Mesenchymal stem cell (in vitro differentiated cells and primary cell): Measurements from ENCODE around the gene PEDS1.

ENCODE experiments used
- DNase-seq: peaks from one replicate; pipeline ENCODE4 v3.0.0-alpha.2; 2013
- H2AFZ ChIP-seq: one replicate; pipeline ENCODE4 v1.6.1; 2013; ENCODE audit warnings: low read depth, mild to moderate bottlenecking, control low read depth, inconsistent platforms, low read length, moderate library complexity
- H2AK5ac ChIP-seq: 2 replicates; pipeline ENCODE4 v1.6.1; 2013; ENCODE audit warnings: low read length, moderate library complexity, mild to moderate bottlenecking, inconsistent platforms; ENCODE audit not compliant: severe bottlenecking
- H2BK120ac ChIP-seq: one replicate; pipeline ENCODE4 v1.6.1; 2013; ENCODE audit warnings: low read depth, mild to moderate bottlenecking, inconsistent platforms, low read length, moderate library complexity
- H2BK12ac ChIP-seq, 2 experiments: one replicate each; pipeline ENCODE4 v1.6.1; 2013; ENCODE audit warnings: inconsistent platforms in 2 of 2, low read length in 2 of 2, mild to moderate bottlenecking in 2 of 2, moderate library complexity in 2 of 2, control low read depth in 1 of 2
- H2BK15ac ChIP-seq: one replicate; pipeline ENCODE4 v1.6.1; 2013; ENCODE audit warnings: mild to moderate bottlenecking, low read depth, inconsistent platforms; ENCODE audit not compliant: poor library complexity, severe bottlenecking
- H2BK5ac ChIP-seq: 2 replicates; pipeline ENCODE4 v1.6.1; 2013; ENCODE audit warnings: low read depth, mild to moderate bottlenecking, low read length, control low read depth, inconsistent platforms; ENCODE audit not compliant: poor library complexity, severe bottlenecking
- H3K14ac ChIP-seq, 2 experiments: one replicate each; pipeline ENCODE4 v1.6.1; 2013; ENCODE audit warnings: inconsistent platforms in 2 of 2, low read length in 2 of 2, control low read depth in 1 of 2, mild to moderate bottlenecking in 1 of 2, moderate library complexity in 1 of 2
- H3K18ac ChIP-seq, 2 experiments: one replicate each; pipeline ENCODE4 v1.6.1; 2013; ENCODE audit warnings: inconsistent platforms in 2 of 2, low read length in 2 of 2, control low read depth in 1 of 2, low read depth in 1 of 2, mild to moderate bottlenecking in 1 of 2
- H3K23ac ChIP-seq, 2 experiments: one replicate each; pipeline ENCODE4 v1.6.1; 2013; ENCODE audit warnings: inconsistent platforms in 2 of 2, low read length in 2 of 2, mild to moderate bottlenecking in 2 of 2, moderate library complexity in 2 of 2, control low read depth in 1 of 2
- H3K27ac ChIP-seq: 2 replicates; pipeline ENCODE4 v1.5.1; 2013; ENCODE audit warnings: mild to moderate bottlenecking, moderate library complexity, low read length, control low read depth, inconsistent platforms; ENCODE audit not compliant: poor library complexity, severe bottlenecking
- H3K27me3 ChIP-seq, 2 experiments: 2 replicates each; pipeline versions ENCODE4 v1.6.1 to v1.7.0; 2013; ENCODE audit warnings: low read length in 2 of 2, mild to moderate bottlenecking in 2 of 2, moderate library complexity in 2 of 2, control low read depth in 1 of 2, inconsistent platforms in 1 of 2; ENCODE audit not compliant: control insufficient read depth in 1 of 2, insufficient read depth in 1 of 2
- H3K36me3 ChIP-seq, 2 experiments: 2 replicates each; pipeline versions ENCODE4 v1.6.1 to v1.7.0; 2013; ENCODE audit warnings: low read length in 2 of 2, control low read depth in 1 of 2, inconsistent platforms in 1 of 2, low read depth in 1 of 2, mild to moderate bottlenecking in 1 of 2; ENCODE audit not compliant: insufficient read depth in 2 of 2, control insufficient read depth in 1 of 2
- H3K4ac ChIP-seq, 2 experiments: one replicate each; pipeline ENCODE4 v1.6.1; 2013; ENCODE audit warnings: inconsistent platforms in 2 of 2, low read length in 2 of 2, mild to moderate bottlenecking in 2 of 2, moderate library complexity in 2 of 2, control low read depth in 1 of 2, low read depth in 1 of 2
- H3K4me1 ChIP-seq: 2 replicates; pipeline ENCODE4 v1.6.1; 2013; ENCODE audit warnings: low read depth, low read length, control low read depth; ENCODE audit not compliant: control insufficient read depth, insufficient read depth
- H3K4me2 ChIP-seq: 2 replicates; pipeline ENCODE4 v1.6.1; 2013; ENCODE audit warnings: low read length, mild to moderate bottlenecking, inconsistent platforms; ENCODE audit not compliant: poor library complexity, severe bottlenecking
- H3K4me3 ChIP-seq, 2 experiments: 2 replicates each; pipeline versions ENCODE4 v1.5.1 to v1.7.0; 2013; ENCODE audit warnings: low read length in 2 of 2, mild to moderate bottlenecking in 2 of 2, control low read depth in 1 of 2, low read depth in 1 of 2; ENCODE audit not compliant: insufficient read depth in 1 of 2
- H3K79me1 ChIP-seq: replicated peaks from 2 replicates; pipeline ENCODE4 v1.6.1; 2013; ENCODE audit warnings: mild to moderate bottlenecking, control low read depth, low read length, inconsistent platforms; ENCODE audit not compliant: poor library complexity, severe bottlenecking
- H3K9ac ChIP-seq: 2 replicates; pipeline ENCODE4 v1.7.0; 2013; ENCODE audit warnings: mild to moderate bottlenecking, low read length, moderate library complexity
- H3K9me3 ChIP-seq: 2 replicates; pipeline ENCODE4 v1.7.0; 2013; ENCODE audit warnings: mild to moderate bottlenecking, low read length; ENCODE audit not compliant: control insufficient read depth
- H4K8ac ChIP-seq: one replicate; pipeline ENCODE4 v1.6.1; 2013; ENCODE audit warnings: inconsistent platforms, mild to moderate bottlenecking, low read length, moderate library complexity
- H4K91ac ChIP-seq: one replicate; pipeline ENCODE4 v1.6.1; 2013; ENCODE audit warnings: mild to moderate bottlenecking, low read length, inconsistent platforms
- WGBS: methylation state at CpG from one replicate; pipeline ENCODE4 v1.1.7; 2013; ENCODE audit warnings: mixed read lengths; 5-methylcytosine and 5-hydroxymethylcytosine counted together

PEDS1 gene

GRCh38 chr20:50113420-50114224 lies 39.9 kb downstream of the PEDS1 start:
- H3K18ac ChIP-seq = peak overlapping the region; percentile 46 to 97
- DNase-seq = no peak
- H2BK5ac ChIP-seq = no peak overlapping the region
- H3K23ac ChIP-seq = peak overlapping the region in 1 of 2 experiments; percentile 57
- H3K4me1 ChIP-seq = peaks cover 24% of the 10 kb centered on the region
- H3K14ac ChIP-seq = peak overlapping the region in 1 of 2 experiments; percentile 17
- H3K4me3 ChIP-seq = peak overlapping the region; percentile 90 to 95
- H3K4me2 ChIP-seq = peak overlapping the region; percentile 84
- peak overlapping the region; percentile 97 for H3K9ac ChIP-seq
- peak overlapping the region; percentile 72 for H4K91ac ChIP-seq
- H2BK12ac ChIP-seq = peak overlapping the region in 1 of 2 experiments; percentile 81
- H3K79me1 ChIP-seq = peaks cover 11% of the 10 kb centered on the region
- no peaks in the 10 kb centered on the region for H3K27me3 ChIP-seq
- H2BK15ac ChIP-seq = peak overlapping the region; percentile 39
- H3K4ac ChIP-seq = peak overlapping the region; percentile 63 to 75
- no peak overlapping the region for H2AFZ ChIP-seq
- H3K27ac ChIP-seq = peak overlapping the region; percentile 93
- WGBS = 10% methylated on average over 8 of the region's 11 CpGs
- peak overlapping the region; percentile 72 for H2AK5ac ChIP-seq
- no peaks in the 10 kb centered on the region for H3K9me3 ChIP-seq
- peaks cover 0 to 11% of the 10 kb centered on the region in 2 experiments for H3K36me3 ChIP-seq
- H4K8ac ChIP-seq = peak overlapping the region; percentile 91
- peak overlapping the region; percentile 73 for H2BK120ac ChIP-seq

DNA sequence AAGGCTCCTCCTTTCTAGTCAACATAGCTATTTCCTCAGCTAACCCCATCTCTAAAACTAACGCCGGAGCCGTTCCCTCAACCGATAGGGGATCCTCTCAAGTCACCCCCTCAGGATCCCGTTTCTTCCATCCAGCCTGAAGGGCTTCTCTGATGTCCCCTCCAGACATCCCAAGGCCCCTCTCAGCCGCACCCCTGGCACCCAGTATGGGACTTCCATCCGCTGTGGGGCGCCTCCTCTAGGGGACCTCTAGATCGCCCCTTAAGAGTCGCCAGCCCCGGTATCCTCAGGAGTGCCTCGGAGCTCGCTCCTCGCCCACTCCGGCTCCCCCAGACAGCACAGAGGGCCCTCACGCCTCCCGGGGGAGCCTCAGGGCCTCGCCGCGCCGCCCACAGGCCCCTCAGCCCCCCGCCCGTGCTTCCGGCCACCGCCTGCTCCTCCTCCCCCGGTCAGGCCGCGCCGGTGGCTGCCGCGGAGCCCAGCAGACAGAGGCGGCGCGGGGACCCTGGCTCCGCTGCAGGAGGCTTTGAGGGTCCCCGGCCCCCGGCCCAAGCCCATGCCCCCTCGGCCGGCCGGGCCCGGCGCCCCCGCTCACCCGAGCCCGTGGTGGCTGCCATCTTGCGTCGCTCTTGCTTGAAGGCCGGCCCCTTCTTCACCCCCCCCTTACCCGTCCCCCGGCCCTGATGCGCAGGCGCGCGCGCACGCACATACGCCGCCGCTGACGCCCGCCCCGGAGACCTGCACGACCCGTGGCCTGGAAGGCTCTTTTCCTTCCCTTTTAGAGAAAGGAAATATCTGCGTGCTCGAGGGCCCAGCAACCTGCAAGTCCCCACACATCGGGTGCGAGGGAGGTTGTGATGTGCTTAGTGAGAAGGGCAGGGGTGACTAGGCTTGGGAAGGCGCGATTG lies 40.8 kb downstream of the PEDS1 start, which contains the start of gene UBE2V1:
TSS of gene UBE2V1 (minus strand) at position 639 of the 908 bp plus-strand sequence. CDS start at position 617, 22 bp downstream.
- H3K4me1 ChIP-seq = peaks cover 27% of the 10 kb centered on the region
- H2AK5ac ChIP-seq = peak within 1 kb of the TSS; percentile 72
- H3K23ac ChIP-seq = peak within 1 kb of the TSS; percentile 73 to 85
- peaks cover 11% of the 10 kb centered on the region for H3K79me1 ChIP-seq
- H2BK5ac ChIP-seq = peak within 1 kb of the TSS; percentile 96
- H3K9me3 ChIP-seq = no peaks in the 10 kb centered on the region
- DNase-seq = peak; percentile 90
- H2BK12ac ChIP-seq = peak within 1 kb of the TSS in 1 of 2 experiments; percentile 37
- peak within 1 kb of the TSS; percentile 93 for H3K27ac ChIP-seq
- peak within 1 kb of the TSS; percentile 17 to 28 for H3K14ac ChIP-seq
- peak within 1 kb of the TSS; percentile 57 for H2BK15ac ChIP-seq
- H3K36me3 ChIP-seq = peaks cover 3 to 19% of the 10 kb centered on the region in 2 experiments
- H2BK120ac ChIP-seq = peak within 1 kb of the TSS; percentile 90
- H3K4me2 ChIP-seq = peak within 1 kb of the TSS; percentile 91
- H3K4ac ChIP-seq = peak within 1 kb of the TSS; percentile 89 to 98
- H3K9ac ChIP-seq = peak within 1 kb of the TSS; percentile 97
- H4K91ac ChIP-seq = peak within 1 kb of the TSS; percentile 95
- H2AFZ ChIP-seq = peak within 1 kb of the TSS; percentile 51
- under 1% methylated on average over 64 of the region's 70 CpGs for WGBS
- peak within 1 kb of the TSS; percentile 90 to 95 for H3K4me3 ChIP-seq
- peak within 1 kb of the TSS; percentile 93 for H4K8ac ChIP-seq
- H3K18ac ChIP-seq = peak within 1 kb of the TSS; percentile 97 to 98
- H3K27me3 ChIP-seq = no peaks in the 10 kb centered on the region

GRCh38 chr20:50111829-50112495 lies 41.6 kb downstream of the PEDS1 start:
- peaks cover 11% of the 10 kb centered on the region for H3K79me1 ChIP-seq
- peak overlapping the region; percentile 58 for H2BK15ac ChIP-seq
- H4K8ac ChIP-seq = no peak overlapping the region
- peak overlapping the region in 1 of 2 experiments; percentile 33 for H2BK12ac ChIP-seq
- peak overlapping the region in 1 of 2 experiments; percentile 89 for H3K14ac ChIP-seq
- 17% methylated on average over 9 of the region's 9 CpGs for WGBS
- H3K18ac ChIP-seq = peak overlapping the region; percentile 97 to 98
- H2BK5ac ChIP-seq = no peak overlapping the region
- peak overlapping the region; percentile 72 for H3K27ac ChIP-seq
- peaks cover 28% of the 10 kb centered on the region for H3K4me1 ChIP-seq
- H3K36me3 ChIP-seq = peaks cover 3 to 25% of the 10 kb centered on the region in 2 experiments
- peak overlapping the region; percentile 90 to 95 for H3K4me3 ChIP-seq
- peak overlapping the region in 1 of 2 experiments; percentile 95 for H3K23ac ChIP-seq
- no peak overlapping the region for H4K91ac ChIP-seq
- no peak for DNase-seq
- no peaks in the 10 kb centered on the region for H3K9me3 ChIP-seq
- H3K27me3 ChIP-seq = no peaks in the 10 kb centered on the region
- peak overlapping the region; percentile 97 for H3K9ac ChIP-seq
- H3K4ac ChIP-seq = peak overlapping the region in 1 of 2 experiments; percentile 98
- H2AFZ ChIP-seq = no peak overlapping the region
- peak overlapping the region; percentile 59 for H2AK5ac ChIP-seq
- peak overlapping the region; percentile 90 for H2BK120ac ChIP-seq
- peak overlapping the region; percentile 91 for H3K4me2 ChIP-seq
